GM19324 (cell line): Measurements from ENCODE around the gene FKBP3.
"Not testable (repeated sequence)": the region's sequence is repeated elsewhere in the genome, so short reads cannot be mapped to it uniquely, and the experiment has no call there.

Source experiments
- ATAC-seq: cut with Tn5 transposase; IDR thresholded peaks from one replicate; pipeline ENCODE4 v1.9.1; 2021; ENCODE audit warnings: mild to moderate bottlenecking, moderate library complexity; ENCODE audit not compliant: unreplicated experiment, low FRiP score

Gene FKBP3

DNA sequence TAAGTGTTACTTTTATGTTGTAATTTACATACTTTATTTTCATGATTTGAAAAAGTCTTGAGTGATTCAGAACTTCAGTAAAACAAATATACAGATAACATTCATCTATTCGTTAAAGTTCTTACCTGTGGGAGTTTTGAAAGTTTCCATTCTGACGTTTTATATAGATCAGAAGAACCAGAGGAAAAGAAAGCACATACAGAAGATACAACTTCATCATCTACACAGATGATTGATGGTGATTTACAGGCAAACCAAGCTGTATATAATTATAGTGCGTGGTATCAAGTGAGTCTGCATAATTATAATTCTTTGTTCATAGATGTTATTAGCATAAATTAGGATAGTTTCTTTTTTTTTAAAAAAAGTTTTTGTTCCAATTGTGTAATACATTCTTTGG, 20.0 kb downstream of the FKBP3 start:
- ATAC-seq, result no peak

DNA sequence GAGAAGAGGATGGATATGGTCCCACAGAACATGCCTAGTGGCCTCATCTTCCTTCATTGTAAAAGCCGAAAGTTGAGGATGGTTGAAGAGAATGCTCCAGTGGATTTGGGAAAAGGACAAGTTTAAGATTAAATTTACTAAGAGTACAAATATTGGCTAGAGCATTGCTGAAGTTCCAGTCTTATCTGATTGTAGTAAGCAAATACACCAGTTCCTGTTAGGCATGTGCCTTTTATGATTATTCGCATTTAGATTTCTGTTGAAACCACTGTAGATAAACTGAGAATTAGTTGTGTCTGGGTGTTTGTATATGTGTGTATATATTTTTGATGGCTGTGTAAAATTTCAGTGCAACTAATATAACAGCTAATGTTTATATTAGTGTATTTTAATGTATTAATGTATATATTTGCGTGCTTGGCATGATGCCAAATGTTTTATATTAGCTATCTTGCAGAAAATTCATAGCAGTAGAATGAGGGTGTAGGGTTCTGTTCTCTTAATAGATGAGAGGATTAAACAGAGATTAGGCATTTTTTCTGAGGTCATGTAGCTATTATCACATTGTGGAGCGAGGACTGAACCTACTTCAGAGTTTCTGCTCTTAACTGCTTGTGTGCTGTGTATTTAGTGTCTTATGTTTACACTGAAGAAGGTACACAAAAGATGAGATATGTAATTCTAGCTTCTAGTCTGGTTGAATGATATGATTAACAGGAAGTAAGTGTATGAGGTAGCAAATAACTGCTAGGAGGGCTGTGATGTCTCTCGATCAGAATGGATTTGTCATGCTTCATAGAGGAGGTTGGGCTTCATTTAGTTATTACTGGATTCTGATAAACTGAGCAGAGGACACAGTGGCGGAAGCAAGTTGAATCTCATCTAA, 21.1 kb downstream of the FKBP3 start:
- no peak for ATAC-seq

DNA sequence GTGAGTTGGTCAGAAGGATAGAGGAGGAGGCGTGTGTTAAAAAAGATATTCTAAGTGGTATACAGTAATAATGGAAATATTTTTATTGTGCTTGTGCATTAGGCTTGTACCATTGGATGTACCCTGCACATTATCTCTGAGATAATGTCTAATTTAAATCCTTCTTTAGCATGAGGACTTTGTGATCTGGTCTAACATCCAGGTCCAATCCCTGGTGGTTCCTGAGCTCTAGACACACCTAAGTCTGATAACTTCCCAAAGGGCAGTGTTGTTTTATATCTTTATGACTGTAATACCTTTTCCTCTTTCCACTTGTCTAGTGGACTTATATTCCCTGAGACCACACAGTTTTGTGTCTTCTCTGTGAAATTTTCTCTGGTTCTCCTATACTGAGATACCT, 29.7 kb downstream of the FKBP3 start:
- ATAC-seq, result no peak

DNA sequence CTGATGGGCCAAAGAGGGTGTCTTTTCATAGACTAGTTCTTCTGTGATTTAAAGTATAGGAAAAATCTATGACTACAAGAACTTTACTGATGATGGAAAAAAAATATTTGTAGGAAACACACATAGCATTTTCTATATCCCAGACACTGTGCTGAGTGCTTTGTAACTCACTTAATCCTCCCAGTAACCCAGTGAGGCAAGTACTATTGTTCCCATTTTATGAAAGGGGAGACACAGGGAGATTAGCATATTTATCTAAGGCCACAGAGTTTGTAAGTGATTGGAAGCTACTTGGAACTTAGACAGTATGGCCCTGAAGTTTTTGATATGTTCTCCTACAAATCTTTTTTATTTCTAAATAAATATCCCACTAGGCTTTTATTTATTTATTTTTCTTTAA, 30.5 kb downstream of the FKBP3 start:
- no peak for ATAC-seq

DNA sequence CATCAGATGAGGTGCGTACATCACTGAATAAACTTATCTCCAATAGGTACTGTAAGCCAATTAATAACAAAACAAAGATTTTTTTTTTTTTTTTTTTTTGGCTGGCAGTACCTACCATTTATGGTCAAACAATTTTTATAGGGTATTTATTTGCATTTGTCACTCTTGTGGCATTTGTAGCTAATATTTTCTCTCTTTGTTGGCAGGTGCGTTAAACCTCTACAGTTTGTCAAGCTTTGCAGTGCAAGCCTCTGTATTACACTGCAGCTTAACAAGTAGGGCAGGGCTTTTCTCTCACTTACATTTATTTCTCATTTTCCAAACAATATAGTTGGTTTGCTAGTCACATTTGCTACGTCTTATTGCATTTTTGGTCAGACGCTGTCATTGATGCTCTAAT, 38.1 kb downstream of the FKBP3 start:
- no peak for ATAC-seq

DNA sequence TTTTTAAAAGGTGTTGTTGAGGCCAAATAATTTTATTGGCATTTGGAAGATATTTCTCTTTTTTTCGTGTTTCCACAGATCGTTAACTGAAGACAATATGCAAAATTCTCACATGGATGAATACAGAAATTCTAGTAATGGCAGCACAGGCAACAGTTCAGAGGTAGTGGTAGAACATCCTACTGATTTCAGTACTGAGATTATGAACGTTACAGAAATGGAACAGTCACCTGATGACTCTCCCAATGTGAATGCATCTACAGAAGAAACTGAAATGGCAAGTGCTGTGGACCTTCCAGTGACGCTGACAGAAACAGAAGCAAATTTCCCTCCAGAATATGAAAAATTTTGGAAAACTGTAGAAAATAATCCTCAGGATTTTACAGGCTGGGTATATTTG, 39.1 kb downstream of the FKBP3 start:
- ATAC-seq, result no peak

DNA sequence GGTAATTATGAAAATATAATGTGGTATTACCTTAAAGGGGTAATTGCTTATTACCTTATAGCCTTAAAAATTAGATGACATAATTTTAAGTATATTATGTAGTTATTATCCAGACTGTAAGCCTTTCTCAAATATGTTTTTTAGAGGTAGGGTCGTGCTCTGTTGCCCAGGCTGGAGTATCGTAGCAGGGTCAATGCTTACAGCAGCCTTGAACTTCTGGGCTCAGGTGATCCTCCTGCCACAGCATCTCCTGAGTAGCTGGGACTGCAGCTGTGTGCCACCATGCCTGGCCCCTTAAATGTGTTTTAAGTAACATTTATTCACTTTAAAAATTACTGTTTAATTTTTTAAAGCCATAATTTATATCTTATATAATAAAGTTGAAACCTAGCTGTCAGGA, 40.0 kb downstream of the FKBP3 start:
- no peak for ATAC-seq

DNA sequence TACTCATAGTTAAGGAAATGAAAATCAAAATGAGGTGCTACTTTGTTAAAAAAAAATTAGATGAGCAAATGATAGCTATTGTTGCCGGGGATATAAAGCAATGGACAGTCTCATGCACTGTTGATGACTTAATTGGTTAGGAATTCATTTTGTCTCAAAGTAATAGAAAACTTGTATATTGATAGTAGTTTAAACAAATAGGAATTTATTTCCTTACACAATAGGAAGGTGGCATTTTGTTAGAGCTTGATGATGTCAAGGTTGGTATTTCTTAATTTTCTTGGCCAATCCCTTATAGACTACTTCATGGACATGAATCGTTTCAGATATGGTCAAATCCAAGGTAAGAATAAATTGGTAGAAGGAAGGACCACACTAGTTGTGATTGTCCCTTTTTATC, 42.6 kb downstream of the FKBP3 start:
- ATAC-seq, result no peak

DNA sequence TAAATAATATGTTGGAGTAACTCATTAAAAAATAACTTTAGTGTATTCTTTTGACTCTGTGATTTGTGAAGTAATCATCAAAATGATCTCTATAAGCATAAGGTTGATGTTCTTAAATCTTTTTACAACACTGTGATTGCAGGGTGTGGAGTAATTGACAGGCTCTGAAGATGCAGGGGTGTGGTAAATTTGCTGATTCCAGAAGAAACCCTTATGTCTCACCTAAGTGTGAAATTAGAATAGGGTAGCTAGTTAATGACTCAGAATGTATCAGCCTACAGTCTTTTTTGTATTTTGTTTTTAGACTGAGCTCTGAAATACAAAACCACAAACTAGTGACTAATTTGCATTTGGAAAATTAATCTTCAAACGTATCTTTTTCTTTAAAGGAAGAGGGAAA, 44.5 kb downstream of the FKBP3 start:
- peak; percentile 43 for ATAC-seq

DNA sequence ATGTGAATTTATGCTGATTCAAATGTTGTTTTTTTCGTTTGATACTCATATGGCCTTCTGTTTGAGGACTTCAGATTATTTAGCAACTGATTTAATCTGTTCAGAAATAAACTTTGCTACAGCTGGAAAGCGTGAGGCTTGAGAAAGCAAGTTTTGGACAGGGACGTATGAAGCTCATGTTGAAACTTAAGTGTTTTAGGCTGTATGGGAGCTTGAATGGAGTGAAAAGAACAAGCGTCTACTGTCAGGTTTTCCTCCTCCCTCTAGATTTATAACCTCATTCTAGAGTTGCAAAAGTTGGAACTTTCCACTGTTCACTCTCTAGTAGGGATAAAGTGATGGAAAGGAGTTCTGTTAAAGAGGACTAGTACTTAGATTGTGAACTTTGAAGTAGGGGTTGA, 49.3 kb downstream of the FKBP3 start:
- ATAC-seq, result no peak

DNA sequence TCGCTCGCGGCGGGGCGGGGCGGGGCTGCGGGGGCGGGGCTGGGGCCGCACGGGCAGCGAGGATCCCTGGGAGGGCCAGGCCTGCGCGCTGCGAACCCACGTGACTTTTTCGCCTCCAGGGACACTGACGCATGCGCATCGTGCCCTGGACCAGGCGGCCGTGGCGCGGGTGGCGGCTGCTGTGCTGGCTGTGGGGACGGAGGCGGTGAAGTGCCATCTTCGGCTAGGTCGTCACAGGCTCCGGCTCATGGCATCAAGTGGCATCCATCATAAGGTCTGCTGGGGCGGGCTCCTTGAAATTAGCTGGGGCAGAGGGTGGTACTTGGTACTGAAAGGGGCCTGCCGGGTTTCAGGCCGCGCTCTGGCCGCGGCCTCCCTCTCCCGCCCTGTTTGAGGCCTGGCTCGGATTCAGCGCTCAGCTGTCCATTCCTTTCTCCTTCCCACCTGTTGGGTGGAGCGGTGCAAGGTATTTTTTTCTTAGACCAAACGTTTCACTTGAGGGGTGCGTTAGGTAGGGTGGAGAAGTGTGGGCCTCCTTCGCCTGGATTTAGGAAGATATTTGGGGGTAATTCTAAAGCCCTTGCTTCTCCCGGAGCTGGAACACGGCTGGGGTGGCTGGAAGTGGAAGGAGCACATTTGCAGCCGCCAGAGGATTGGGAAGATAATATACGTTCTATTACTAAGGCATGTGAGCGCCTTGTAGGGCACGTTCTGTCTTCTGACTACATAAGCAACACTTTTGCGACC, 50.1 kb downstream of the FKBP3 start, which contains the start of gene PRPF39:
PRPF39 (plus strand) TSS at position 141 of the 747 bp plus-strand sequence. CDS start 11,124 bp downstream, outside the sequence.
- ATAC-seq, result peak; percentile 96

DNA sequence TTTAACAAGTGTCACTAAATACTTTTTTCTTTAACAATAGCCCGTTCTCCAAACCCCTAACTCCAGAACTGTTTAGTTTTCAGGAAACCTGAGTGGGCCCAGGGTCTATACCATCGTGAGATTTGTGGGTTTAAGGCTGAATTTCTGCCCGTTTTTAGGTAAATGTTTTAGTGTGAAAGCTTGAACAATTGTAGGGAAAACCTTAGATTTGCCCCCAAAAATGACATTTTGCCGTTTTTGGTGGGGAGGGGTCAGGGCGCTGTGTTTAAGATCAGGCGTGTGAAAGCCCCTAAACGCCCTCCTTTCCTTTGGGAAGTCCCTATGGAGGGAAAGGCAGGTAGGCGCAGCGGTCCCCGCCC, 50.7 kb downstream of the FKBP3 start:
- peak; percentile 4 for ATAC-seq

DNA sequence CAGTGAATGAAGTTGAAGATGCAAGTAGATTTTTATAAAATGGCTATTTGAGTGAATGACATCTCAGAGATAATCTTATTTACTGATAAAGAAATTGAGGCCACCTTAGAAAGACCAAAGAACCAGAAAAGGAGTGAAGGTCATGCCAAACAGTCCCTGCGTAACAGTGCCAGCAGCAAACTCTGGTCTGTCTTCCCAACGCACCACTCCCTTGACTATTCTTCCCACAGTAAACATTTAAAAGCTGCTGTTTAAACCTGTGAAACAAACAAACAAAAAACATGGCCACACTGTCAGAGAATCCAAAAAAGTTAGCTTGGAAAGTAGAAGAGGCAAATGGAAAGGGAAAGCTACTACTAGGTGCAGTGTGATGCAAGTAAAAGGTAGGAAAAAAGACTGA, 51.9 kb downstream of the FKBP3 start:
- no peak for ATAC-seq

DNA sequence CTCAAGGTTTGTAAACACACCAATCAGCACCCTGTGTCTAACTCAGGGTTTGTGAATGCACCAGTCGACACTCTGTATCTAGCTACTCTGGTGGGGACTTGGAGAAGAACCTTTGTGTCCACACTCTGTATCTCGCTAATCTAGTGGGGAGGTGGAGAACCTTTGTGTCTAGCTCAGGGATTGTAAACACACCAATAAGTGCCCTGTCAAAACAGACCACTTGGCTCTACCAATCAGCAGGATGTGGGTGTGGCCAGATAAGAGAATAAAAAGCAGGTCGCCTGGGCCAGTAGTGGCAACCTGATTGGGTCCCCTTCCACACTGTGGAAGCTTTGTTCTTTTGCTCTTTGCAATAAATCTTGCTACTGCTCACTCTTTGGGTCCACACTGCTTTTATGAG, 53.2 kb downstream of the FKBP3 start:
- not testable (repeated sequence) for ATAC-seq

DNA sequence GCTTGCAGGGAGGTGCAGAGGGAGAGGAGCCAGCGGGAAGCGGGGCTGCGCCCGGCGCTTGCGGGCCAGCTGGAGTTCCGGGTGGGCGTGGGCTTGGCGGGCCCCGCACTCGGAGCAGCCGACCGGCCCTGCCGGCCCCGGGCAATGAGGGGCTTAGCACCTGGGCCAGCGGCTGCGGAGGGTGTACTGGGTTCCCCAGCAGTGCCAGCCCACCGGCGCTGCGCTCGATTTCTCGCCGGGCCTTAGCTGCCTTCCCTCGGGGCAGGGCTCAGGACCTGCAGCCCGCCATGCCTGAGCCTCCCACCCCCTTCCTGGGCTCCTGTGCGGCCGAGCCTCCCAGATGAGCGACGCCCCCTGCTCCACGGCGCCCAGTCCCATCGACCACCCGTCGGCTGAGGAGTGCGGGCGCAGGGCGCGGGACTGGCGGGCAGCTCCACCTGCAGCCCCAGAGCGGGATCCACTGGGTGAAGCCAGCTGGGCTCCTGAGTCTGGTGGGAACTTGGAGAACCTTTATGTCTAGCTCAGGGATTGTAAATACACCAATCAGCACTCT, 53.8 kb downstream of the FKBP3 start:
- not testable (repeated sequence) for ATAC-seq

DNA sequence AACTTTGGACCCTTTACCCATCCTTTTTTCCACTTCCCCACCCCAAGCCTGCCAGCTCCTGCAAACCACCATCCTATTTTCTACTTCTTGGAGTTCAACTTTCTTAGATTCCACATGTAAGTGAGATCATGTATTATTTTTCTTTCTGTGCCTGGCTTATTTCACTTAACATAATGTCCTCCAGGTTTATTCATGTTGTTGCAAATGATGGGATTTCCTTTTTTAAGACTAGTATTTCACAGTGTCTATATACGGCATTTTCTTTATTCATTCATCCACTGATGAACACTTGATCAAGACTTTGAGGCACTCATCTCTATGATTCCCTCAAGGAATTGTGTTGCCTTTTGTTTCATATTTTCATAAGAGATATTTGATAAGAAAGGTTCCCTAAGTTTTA, 56.0 kb downstream of the FKBP3 start:
- ATAC-seq, result no peak

DNA sequence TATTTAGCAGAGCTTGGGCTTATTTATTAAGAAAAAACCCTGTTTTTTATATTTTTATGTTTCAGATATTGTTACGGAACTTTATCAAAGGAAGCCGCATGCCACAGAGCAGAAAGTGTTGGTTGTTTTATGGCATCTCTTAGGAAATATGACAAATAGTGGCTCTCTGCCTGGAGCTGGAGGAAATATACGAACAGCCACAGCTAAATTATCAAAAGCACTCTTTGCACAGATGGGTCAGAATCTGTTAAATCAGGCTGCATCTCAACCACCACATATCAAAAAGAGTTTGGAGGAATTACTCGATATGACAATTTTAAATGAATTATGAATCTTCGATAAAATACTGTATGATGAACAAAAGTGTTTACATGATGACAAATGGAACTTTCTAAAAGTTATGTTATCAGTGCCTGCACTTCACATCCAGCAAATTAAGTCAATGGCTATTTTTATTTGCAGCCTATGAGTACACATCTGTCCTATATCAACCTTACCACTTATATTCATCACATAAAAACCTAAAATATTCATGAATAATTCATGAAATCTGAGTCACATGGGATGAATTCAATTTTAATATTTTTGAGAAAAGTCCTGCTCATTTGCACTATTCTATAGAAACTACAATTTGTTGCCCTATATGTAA, 60.9 kb downstream of the FKBP3 start:
- ATAC-seq, result no peak

DNA sequence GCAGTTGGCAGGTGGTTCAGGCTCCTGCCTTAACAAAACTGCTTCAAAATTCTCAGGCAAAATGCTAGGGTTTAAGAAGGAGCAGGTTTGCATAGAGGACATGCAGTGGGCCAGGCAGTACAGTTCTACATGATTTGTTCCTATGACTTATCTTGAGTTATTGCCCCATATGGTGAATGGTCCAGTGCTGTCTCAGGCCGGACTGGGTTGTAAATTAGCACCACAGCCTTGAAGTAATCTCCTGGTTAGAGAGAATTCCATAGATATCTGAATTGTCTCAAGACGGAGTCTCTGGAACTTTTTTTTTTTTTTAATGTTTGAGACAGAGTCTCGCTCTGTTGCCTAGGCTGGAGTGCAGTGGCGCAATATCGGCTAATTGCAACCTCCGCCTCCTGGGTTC, 62.2 kb downstream of the FKBP3 start:
- no peak for ATAC-seq

DNA sequence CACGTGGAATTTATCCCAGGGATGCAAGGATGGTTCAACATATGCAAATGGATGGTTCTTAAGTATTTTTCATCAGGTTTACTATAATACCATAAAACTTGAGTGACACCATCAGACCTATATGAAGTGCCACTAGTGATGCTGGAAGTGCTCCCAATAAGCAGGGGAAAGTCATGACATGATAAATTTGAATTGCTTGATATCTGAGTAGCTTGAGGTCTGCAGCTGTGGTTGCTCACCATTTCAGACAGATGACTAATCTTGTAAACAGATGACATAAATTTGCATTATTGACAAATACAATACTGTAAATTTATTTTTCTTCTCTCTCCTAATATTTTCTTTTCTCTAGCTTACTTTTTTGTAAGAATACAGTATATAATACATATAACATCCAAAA, 64.1 kb downstream of the FKBP3 start:
- no peak for ATAC-seq

DNA sequence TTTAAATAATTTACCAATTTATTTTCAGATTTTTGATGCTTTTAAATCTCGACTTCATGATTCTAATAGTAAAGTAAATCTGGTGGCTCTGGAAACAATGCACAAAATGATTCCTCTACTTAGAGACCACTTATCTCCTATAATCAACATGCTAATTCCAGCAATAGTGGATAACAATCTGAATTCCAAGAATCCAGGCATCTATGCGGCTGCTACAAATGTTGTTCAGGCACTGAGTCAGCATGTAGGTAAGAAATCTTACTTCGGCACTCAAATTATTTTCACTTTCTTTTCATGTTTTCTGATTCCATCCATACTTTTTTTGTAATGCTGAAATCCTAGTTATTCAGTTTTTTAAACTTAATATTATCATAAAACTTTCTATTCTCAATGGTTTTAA, 65.9 kb downstream of the FKBP3 start:
- no peak for ATAC-seq

DNA sequence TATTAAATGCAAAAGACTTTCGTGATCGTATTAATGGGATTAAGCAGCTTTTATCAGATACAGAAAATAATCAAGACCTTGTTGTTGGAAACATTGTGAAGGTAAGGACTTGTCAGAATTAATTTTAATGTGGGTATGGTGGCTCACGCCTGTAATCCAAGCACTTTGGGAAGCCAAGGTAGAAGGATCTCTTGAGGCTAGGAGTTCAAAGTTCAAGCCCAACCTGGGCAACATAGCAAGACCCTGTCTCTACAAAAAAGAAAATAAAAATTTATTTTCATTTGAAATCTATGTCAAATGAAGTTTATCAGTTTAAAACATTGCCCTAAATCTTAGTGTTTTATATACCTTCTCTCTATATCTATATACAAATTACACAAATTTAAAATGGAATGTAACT, 67.6 kb downstream of the FKBP3 start:
- no peak for ATAC-seq
